H9 (cell line): Measurements from ENCODE around the gene GPR176. TPM values are rescaled to one million over a fixed set of nuclear protein-coding genes. Genes with fewer than 3 reads are reported as not detected.

ENCODE experiments used
- DNase-seq: peaks from one replicate; pipeline ENCODE4 v3.0.0-alpha.2; 2017
- H2AFZ ChIP-seq: one replicate; pipeline ENCODE4 v1.6.1; 2013; ENCODE audit warnings: mild to moderate bottlenecking, low read length, control low read depth, moderate library complexity
- H2AK5ac ChIP-seq: 2 replicates; pipeline ENCODE4 v1.6.1; 2013; ENCODE audit warnings: low read length, control low read depth, mixed read lengths; ENCODE audit not compliant: insufficient read length
- H2BK120ac ChIP-seq: one replicate; pipeline ENCODE4 v1.6.1; 2013; ENCODE audit warnings: low read depth, mild to moderate bottlenecking, low read length, control low read depth, inconsistent platforms; ENCODE audit not compliant: poor library complexity, severe bottlenecking
- H2BK12ac ChIP-seq: 2 replicates; pipeline ENCODE4 v1.6.1; 2013; ENCODE audit warnings: low read length, control low read depth, mixed read lengths, low read depth; ENCODE audit not compliant: insufficient read length
- H2BK15ac ChIP-seq: 2 replicates; pipeline ENCODE4 v1.6.1; 2013; ENCODE audit warnings: low read depth, low read length, control low read depth
- H2BK20ac ChIP-seq: one replicate; pipeline ENCODE4 v1.6.1; 2013; ENCODE audit warnings: low read depth, mild to moderate bottlenecking, low read length, control low read depth, inconsistent platforms; ENCODE audit not compliant: poor library complexity, severe bottlenecking
- H2BK5ac ChIP-seq: 2 replicates; pipeline ENCODE4 v1.6.1; 2013; ENCODE audit warnings: low read length, control low read depth, mixed read lengths; ENCODE audit not compliant: insufficient read length
- H3K14ac ChIP-seq: 2 replicates; pipeline ENCODE4 v1.6.1; 2013; ENCODE audit warnings: low read length, control low read depth; ENCODE audit not compliant: insufficient read depth
- H3K18ac ChIP-seq: 2 replicates; pipeline ENCODE4 v1.6.1; 2013; ENCODE audit warnings: low read depth, mild to moderate bottlenecking, mixed read lengths, low read length, control low read depth; ENCODE audit not compliant: insufficient read length
- H3K23ac ChIP-seq: 2 replicates; pipeline ENCODE4 v1.6.1; 2013; ENCODE audit warnings: low read length, control low read depth, mixed read lengths, low read depth; ENCODE audit not compliant: insufficient read length
- H3K23me2 ChIP-seq: 2 replicates; pipeline ENCODE4 v1.6.1; 2013; ENCODE audit warnings: low read depth, mild to moderate bottlenecking, mixed read lengths, low read length, control low read depth; ENCODE audit not compliant: insufficient read length, poor library complexity, severe bottlenecking
- H3K27ac ChIP-seq: 2 replicates; pipeline ENCODE4 v1.5.1; 2013; ENCODE audit warnings: low read length, control low read depth, mixed read lengths, low read depth; ENCODE audit not compliant: insufficient read length
- H3K27me3 ChIP-seq: 2 replicates; pipeline ENCODE4 v1.6.1; 2013; ENCODE audit warnings: low read length, control low read depth, inconsistent platforms; ENCODE audit not compliant: insufficient read depth
- H3K4ac ChIP-seq: 2 replicates; pipeline ENCODE4 v1.6.1; 2013; ENCODE audit warnings: low read depth, mild to moderate bottlenecking, control low read depth, inconsistent platforms, low read length, moderate library complexity
- H3K4me1 ChIP-seq: 2 replicates; pipeline ENCODE4 v1.6.1; 2013; ENCODE audit warnings: low read length, control low read depth, inconsistent platforms; ENCODE audit not compliant: insufficient read depth
- H3K4me2 ChIP-seq: 2 replicates; pipeline ENCODE4 v1.6.1; 2013; ENCODE audit warnings: low read length, control low read depth, mixed read lengths; ENCODE audit not compliant: insufficient read length, insufficient read depth
- H3K56ac ChIP-seq: 2 replicates; pipeline ENCODE4 v1.6.1; 2013; ENCODE audit warnings: low read depth, mild to moderate bottlenecking, mixed read lengths, low read length, control low read depth; ENCODE audit not compliant: insufficient read length
- H3K79me1 ChIP-seq: 2 replicates; pipeline ENCODE4 v1.6.1; 2013; ENCODE audit warnings: low read depth, mild to moderate bottlenecking, moderate library complexity, low read length, control low read depth, inconsistent platforms; ENCODE audit not compliant: insufficient read depth, poor library complexity, severe bottlenecking
- H3K79me2 ChIP-seq: 2 replicates; pipeline ENCODE4 v1.6.1; 2013; ENCODE audit warnings: low read length, control low read depth, inconsistent platforms; ENCODE audit not compliant: insufficient read depth
- H3K9ac ChIP-seq: 2 replicates; pipeline ENCODE4 v1.6.1; 2013; ENCODE audit warnings: low read length, control low read depth, mixed read lengths; ENCODE audit not compliant: insufficient read length; ENCODE audit errors: extremely low read depth
- H3K9me3 ChIP-seq: one replicate; pipeline ENCODE4 v1.6.1; 2013; ENCODE audit warnings: low read depth, low read length, inconsistent platforms; ENCODE audit not compliant: control insufficient read depth
- H3T11ph ChIP-seq: one replicate; pipeline ENCODE4 v1.6.1; 2013; ENCODE audit warnings: mild to moderate bottlenecking, low read length, control low read depth, inconsistent platforms
- H4K20me1 ChIP-seq: one replicate; pipeline ENCODE4 v1.6.1; 2013; ENCODE audit not compliant: control insufficient read depth, insufficient read length, insufficient read depth
- H4K5ac ChIP-seq: 2 replicates; pipeline ENCODE4 v1.6.1; 2013; ENCODE audit warnings: low read depth, mild to moderate bottlenecking, mixed read lengths, low read length, control low read depth; ENCODE audit not compliant: insufficient read length
- H4K8ac ChIP-seq: replicated peaks from 2 replicates; pipeline ENCODE4 v1.6.1; 2013; ENCODE audit warnings: low read length, control low read depth, mixed read lengths, low read depth; ENCODE audit not compliant: insufficient read length
- H4K91ac ChIP-seq: 2 replicates; pipeline ENCODE4 v1.6.1; 2013; ENCODE audit warnings: low read depth, mild to moderate bottlenecking, moderate library complexity, mixed read lengths, low read length, control low read depth; ENCODE audit not compliant: insufficient read length
- H3K27ac Mint-ChIP-seq, 3 experiments: 2 replicates in 2 of 3; 3 replicates in 1 of 3; pipeline ENCODE4 v1.8.0; 2020 to 2021; ENCODE audit warnings: mixed read lengths in 3 of 3, mild to moderate bottlenecking in 1 of 3, moderate library complexity in 1 of 3
- H3K27me3 Mint-ChIP-seq: 2 replicates; pipeline ENCODE4 v1.8.0; 2021; ENCODE audit warnings: low read depth, mild to moderate bottlenecking, moderate library complexity, mixed read lengths
- H3K36me3 Mint-ChIP-seq, 3 experiments: 2 replicates in 2 of 3; 3 replicates in 1 of 3; pipeline ENCODE4 v1.8.0; 2020 to 2021; ENCODE audit warnings: low read depth in 3 of 3, mixed read lengths in 3 of 3; ENCODE audit not compliant: insufficient read depth in 1 of 3
- H3K4me1 Mint-ChIP-seq, 2 experiments: 2 replicates each; pipeline ENCODE4 v1.8.0; 2020; ENCODE audit warnings: mixed read lengths in 2 of 2
- H3K4me3 Mint-ChIP-seq, 2 experiments: 2 replicates in 1 of 2; 3 replicates in 1 of 2; pipeline ENCODE4 v1.8.0; 2020 to 2021; ENCODE audit warnings: mild to moderate bottlenecking in 2 of 2, mixed read lengths in 2 of 2, moderate library complexity in 1 of 2
- H3K9me3 Mint-ChIP-seq, 2 experiments: 2 replicates in 1 of 2; 3 replicates in 1 of 2; pipeline ENCODE4 v1.8.0; 2020; ENCODE audit warnings: mild to moderate bottlenecking in 2 of 2, mixed read lengths in 2 of 2, moderate library complexity in 1 of 2
- CTCF ChIP-seq: fragments of 200-600 bp; sonication (generic); conservative IDR thresholded peaks from 3 replicates; pipeline ENCODE4 v1.8.0; 2021; ENCODE audit warnings: antibody characterized with exemption, mild to moderate bottlenecking
- WGBS: extraction: QIAGEN DNeasy Blood & Tissue Kit; methylation state at CpG from one replicate; pipeline ENCODE4 v1.1.7; 2013; ENCODE audit warnings: missing lambda C conversion rate, low lambda C conversion rate, mixed read lengths; ENCODE audit not compliant: insufficient read length; ENCODE audit errors: extremely low coverage; 5-methylcytosine and 5-hydroxymethylcytosine counted together
- total RNA-seq: library from RNA; stranded (reverse); gene quantifications from 2 replicates; pipeline ENCODE4 v1.2.1, GENCODE V29; 2021

GPR176 gene
- total RNA-seq, 1 experiment from 2014 or later: 132 TPM

- no CpG with 5 or more reads among the region's 1 CpG for WGBS
- Histone ChIP-seq H2BK12ac (peak overlapping the region; percentile 1), H4K20me1 (no peaks in the 10 kb centered on the region), H3K4me2 (peak overlapping the region; percentile 0), H2BK120ac (peak overlapping the region; percentile 8), H2AK5ac (peak overlapping the region; percentile 17), H3K4ac (peak overlapping the region; percentile 32; the same call in 1 of the 2 replicates), H2AFZ (no peak overlapping the region), H4K5ac (peak overlapping the region; percentile 6), H3K14ac (peak overlapping the region; percentile 54; the same call in 1 of the 2 replicates), H3K9me3 (no peaks in the 10 kb centered on the region), H4K8ac (no peak overlapping the region), H3K27ac (peak overlapping the region; percentile 95), H2BK20ac (no peak overlapping the region), H3K27me3 (no peaks in the 10 kb centered on the region), H3T11ph (peak overlapping the region; percentile 92), H3K18ac (peak overlapping the region; percentile 53), H3K79me1 (peaks cover 2% of the 10 kb centered on the region), H4K91ac (no peak overlapping the region), H3K56ac (peak overlapping the region; percentile 14), H3K23ac (no peak overlapping the region), H3K9ac (peak overlapping the region; percentile 31), H3K4me1 (peaks cover 37% of the 10 kb centered on the region), H2BK5ac (peak overlapping the region; percentile 81), H3K79me2 (peaks cover 22% of the 10 kb centered on the region; the same call in 1 of the 2 replicates), H2BK15ac (no peak overlapping the region), H3K23me2 (no peaks in the 10 kb centered on the region)
- H3K27ac Mint-ChIP-seq: peak overlapping the region; percentile 97 to 100 (median 100)
- H3K27me3 Mint-ChIP-seq: no peaks in the 10 kb centered on the region
- no peaks in the 10 kb centered on the region for H3K9me3 Mint-ChIP-seq
- TF ChIP-seq CTCF: no peak
- peaks cover 16 to 20% (median 18%) of the 10 kb centered on the region in 3 experiments for H3K36me3 Mint-ChIP-seq
- no peak for DNase-seq
- peaks cover 82 to 85% of the 10 kb centered on the region in 2 experiments for H3K4me1 Mint-ChIP-seq
- peak overlapping the region in 1 of 2 experiments; percentile 61; a peak in 4 of 5 replicates for H3K4me3 Mint-ChIP-seq
Observed at GRCh38 chr15:39888243-39888642, 31.8 kb downstream of the GPR176 start.
